Lower leg skin (tissue), 4 donors: ENCODE measurements around the gene PLK5. TPM values are rescaled to one million over a fixed set of nuclear protein-coding genes. Genes with fewer than 3 reads are reported as not detected.
A peak's percentile ranks its signal among the peaks of the same experiment; 100 is the strongest.

Source experiments
- DNase-seq, 2 donors: peaks; one replicate each; pipeline ENCODE4 v3.0.0-alpha.2; 2019; ENCODE audit warnings: low spot score in 2 of 2
- H3K4me3 ChIP-seq: fragments of 200-600 bp; sonication (generic); 2 replicates; pipeline ENCODE4 v1.5.1; 2017; ENCODE audit warnings: mild to moderate bottlenecking, low read depth; ENCODE audit not compliant: poor library complexity, severe bottlenecking
- POLR2A ChIP-seq, 2 donors: fragments of 450-650 bp; IDR thresholded peaks; one replicate each; pipeline ENCODE4 v1.6.1; 2016 to 2017; ENCODE audit warnings: antibody characterized with exemption in 2 of 2, mild to moderate bottlenecking in 1 of 2, moderate library complexity in 1 of 2
- WGBS, 2 donors: methylation state at CpG; one replicate each; pipeline ENCODE4 v1.1.5; 2018; 5-methylcytosine and 5-hydroxymethylcytosine counted together
- intact Hi-C: fragments of 100-400 bp; cut with DNase I; formaldehyde crosslinking; loops from one replicate; pipeline ENCODE4 v1.15.0; 2023; ENCODE audit warnings: low total_unique reads
- total RNA-seq, 4 donors: library from RNA; depleted of rRNA; stranded (reverse); fragments of >200 nt; gene quantifications; one replicate each; pipeline ENCODE4 v1.1.0, GENCODE V29; 2016
- TF ChIP-seq, protein P1 (sequence below), 3 donors: fragments of 450-650 bp; IDR thresholded peaks; one replicate each; pipeline ENCODE4 v1.5.1; 2016; ENCODE audit warnings: antibody characterized with exemption in 3 of 3, mild to moderate bottlenecking in 3 of 3, moderate library complexity in 2 of 3

The PLK5 gene
- total RNA-seq, 4 donors from 2014 or later = 0.23 to 0.84 TPM; not detected in 2

DNA sequence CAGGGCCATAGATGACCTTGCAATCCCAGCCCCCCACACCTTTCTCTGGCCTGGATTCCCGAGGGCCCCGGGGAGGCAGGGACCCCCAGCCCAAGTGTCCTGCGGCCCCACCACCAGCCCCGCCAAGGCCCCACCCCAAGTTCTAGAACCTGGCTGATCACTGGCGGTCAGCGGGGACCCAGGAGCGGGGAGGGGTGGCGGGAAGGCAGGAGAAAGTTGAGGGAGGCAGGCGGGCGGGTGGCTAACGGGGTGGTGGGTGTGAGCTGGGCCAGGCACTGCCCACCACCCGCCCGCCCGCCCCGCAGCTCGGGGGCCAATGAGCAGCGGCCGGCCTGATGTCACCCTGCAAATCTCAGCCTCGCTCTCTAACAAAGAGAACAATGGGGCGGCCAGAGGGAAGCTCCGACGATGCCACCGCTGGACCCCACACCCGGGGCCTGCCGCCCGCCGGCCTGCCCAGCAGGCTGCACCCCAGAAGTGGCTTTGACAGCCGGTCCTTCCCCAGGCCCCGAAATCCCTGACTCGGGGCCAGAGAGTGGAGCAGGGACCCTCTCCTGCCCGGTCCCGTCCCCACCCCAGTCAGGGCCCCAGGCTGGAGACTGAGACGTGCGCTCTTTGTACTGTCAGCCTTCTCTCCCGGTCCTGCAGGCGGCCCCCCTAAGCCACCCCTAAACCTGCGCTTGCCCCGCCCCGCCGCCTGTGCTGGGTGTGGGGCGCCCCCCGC lies 42.7 kb downstream of the PLK5 start:
- peak in 1 of 2 donors; percentile 92 for DNase-seq
- intact Hi-C loops = no loop called here
- 7 to 22% methylated on average over 15 to 37 of the region's 42 CpGs for WGBS, 2 donors
- no peak for TF ChIP-seq POLR2A (IDR thresholded peaks at IDR 0.05)
- TF ChIP-seq, protein P1, sequence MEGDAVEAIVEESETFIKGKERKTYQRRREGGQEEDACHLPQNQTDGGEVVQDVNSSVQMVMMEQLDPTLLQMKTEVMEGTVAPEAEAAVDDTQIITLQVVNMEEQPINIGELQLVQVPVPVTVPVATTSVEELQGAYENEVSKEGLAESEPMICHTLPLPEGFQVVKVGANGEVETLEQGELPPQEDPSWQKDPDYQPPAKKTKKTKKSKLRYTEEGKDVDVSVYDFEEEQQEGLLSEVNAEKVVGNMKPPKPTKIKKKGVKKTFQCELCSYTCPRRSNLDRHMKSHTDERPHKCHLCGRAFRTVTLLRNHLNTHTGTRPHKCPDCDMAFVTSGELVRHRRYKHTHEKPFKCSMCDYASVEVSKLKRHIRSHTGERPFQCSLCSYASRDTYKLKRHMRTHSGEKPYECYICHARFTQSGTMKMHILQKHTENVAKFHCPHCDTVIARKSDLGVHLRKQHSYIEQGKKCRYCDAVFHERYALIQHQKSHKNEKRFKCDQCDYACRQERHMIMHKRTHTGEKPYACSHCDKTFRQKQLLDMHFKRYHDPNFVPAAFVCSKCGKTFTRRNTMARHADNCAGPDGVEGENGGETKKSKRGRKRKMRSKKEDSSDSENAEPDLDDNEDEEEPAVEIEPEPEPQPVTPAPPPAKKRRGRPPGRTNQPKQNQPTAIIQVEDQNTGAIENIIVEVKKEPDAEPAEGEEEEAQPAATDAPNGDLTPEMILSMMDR (IDR thresholded peaks at IDR 0.05) = no peak
- H3K4me3 ChIP-seq = peak overlapping the region; percentile 50

DNA sequence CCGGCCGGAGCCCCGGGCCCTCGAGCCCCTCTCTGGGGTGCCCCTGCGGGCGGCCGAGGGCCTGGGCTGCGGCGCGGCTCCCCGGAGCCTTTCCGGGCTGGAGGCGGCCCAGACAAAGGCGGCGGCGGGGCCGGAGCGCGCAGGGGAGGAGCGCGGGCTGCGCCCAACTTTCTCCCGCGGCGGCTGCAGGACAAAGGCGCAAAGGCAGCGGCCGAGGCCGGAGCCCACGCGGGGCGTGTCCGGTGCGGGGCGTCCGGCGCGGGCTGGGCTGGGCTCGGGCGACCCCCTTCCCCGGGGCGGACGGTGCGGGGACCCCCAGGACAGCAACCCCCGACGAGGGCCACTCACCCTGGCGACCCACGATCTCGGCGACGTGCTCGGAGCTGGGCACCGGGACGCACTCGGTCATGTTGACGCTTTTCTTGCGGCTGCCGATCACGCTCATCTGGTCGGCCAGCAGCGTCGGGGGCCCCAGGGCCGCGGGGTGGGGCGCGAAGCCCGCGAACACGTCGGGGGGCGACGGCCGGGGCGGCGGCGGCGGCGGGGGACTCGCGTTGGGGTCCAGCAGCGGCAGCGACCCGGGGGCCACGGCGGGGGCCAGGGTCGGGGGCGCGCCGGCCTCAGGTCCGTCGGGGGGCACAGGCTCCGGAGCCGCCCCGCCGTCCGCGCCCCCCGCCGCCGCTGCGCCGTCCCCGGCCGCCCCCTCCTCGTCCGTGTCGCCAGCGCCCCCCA lies 43.4 kb downstream of the PLK5 start:
- TF ChIP-seq, protein P1 (IDR thresholded peaks at IDR 0.05) = no peak
- TF ChIP-seq POLR2A (IDR thresholded peaks at IDR 0.05) = no peak
- 0 to 2% methylated on average over 17 to 34 of the region's 108 CpGs for WGBS, 2 donors
- peak overlapping the region; percentile 50 for H3K4me3 ChIP-seq
- intact Hi-C loops = no loop called here
- DNase-seq = no peak

DNA sequence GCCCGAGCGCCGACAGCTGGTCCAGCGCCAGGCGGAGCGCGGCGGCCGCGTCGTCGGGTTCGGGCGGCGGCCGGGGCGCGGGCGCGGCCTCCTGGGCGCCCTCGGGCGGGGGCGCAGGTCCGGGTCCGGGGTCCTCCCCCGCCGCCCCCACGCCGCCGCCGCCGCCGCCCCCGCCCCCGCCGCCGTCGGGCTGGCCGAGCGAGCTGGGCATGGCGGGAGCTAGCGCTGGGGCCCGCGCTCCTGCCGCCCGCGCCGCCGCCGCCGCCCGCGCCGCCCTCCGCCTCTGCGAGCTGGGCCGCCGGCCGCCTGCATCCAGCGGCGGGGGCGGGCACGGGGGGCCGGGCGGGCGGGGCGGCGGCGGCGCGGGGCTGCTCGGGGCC lies 44.0 kb downstream of the PLK5 start:
- intact Hi-C loops = no loop called here
- no peak for DNase-seq
- TF ChIP-seq POLR2A (IDR thresholded peaks at IDR 0.05) = no peak
- TF ChIP-seq, protein P1 (IDR thresholded peaks at IDR 0.05) = no peak
- no peak overlapping the region for H3K4me3 ChIP-seq
- no CpG with 5 or more reads among the region's 73 CpGs for WGBS, 2 donors

DNA sequence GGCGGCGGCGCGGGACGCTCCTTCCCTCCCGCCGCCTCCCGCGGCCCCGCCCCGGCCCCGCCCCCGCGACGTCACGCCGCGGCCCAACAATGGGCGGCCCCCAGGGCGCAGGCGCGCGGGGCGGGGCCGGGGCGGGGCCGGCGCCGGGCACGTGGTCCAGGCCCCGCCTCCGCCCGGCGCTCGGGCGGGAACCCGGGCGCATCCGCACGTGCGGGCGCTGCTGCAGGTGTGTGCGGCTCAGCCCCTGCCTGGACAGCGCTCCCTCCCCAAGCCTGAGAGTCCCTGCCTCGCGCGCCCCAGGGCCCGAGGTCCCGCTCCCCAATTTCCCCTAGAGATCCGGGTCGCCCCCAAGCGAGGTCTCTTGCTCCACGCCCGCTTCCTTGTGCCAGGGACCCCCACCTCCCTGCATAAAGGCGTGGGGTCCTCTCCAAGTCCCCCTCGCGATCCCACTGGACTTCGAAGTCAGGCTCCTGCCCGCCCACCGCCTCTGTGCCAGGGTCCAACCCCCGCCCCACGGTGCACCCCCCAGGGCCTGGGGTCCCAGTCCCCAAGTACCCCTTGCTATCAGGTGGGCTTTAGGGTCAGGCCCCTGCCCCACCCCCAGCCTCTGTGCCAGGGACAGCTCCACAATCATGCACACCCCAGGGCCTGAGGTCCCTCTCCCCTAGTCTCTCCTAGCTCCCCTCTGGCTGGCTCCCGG lies 44.6 kb downstream of the PLK5 start, which contains the start of gene MEX3D:
Gene MEX3D (minus strand): TSS at position 6 of the 700 bp plus-strand sequence. CDS start 267 bp downstream, outside the sequence.
- peak; percentile 34 to 92 for DNase-seq
- TF ChIP-seq POLR2A (IDR thresholded peaks at IDR 0.05) = no peak
- TF ChIP-seq, protein P1 (IDR thresholded peaks at IDR 0.05) = no peak
- WGBS, 2 donors = 23 to 27% methylated on average over 15 to 20 of the region's 63 CpGs
- peak within 1 kb of the TSS; percentile 50 for H3K4me3 ChIP-seq
- intact Hi-C loops = no loop called here

DNA sequence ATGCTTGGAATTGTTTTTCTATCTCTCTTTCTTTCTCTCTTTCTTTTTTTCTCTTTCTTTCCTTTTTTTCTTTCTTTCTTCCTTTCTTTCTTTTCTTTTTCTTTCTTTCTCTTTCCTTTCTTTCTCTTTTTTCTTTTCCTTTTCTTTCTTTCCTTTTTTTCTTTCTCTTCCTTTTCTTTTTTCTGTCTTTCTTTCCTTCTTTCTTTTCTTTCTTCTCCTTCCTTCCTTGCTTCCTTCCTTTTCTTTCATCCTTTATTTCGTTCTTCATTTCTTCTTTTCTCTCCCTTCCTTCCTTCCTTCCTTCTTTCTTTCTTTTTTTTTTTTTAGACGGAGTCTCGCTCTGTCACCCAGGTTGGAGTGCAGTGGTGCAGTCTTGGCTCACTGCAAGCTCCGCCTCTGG lies 46.1 kb downstream of the PLK5 start:
- no peak for TF ChIP-seq POLR2A (IDR thresholded peaks at IDR 0.05)
- TF ChIP-seq, protein P1 (IDR thresholded peaks at IDR 0.05) = no peak
- DNase-seq = no peak
- H3K4me3 ChIP-seq = no peak overlapping the region
- WGBS, 2 donors = 72 to 73% methylated on average over 4 of the region's 4 CpGs
- intact Hi-C loops = no loop called here
